OCI-M2 (cell line): ENCODE data around the gene TMOD4.

ENCODE experiments used
- DNase-seq: peaks from one replicate; lab custom pipeline; 2025; ENCODE audit not compliant: unreplicated experiment; lab: John Stamatoyannopoulos, UW

Gene TMOD4

DNA sequence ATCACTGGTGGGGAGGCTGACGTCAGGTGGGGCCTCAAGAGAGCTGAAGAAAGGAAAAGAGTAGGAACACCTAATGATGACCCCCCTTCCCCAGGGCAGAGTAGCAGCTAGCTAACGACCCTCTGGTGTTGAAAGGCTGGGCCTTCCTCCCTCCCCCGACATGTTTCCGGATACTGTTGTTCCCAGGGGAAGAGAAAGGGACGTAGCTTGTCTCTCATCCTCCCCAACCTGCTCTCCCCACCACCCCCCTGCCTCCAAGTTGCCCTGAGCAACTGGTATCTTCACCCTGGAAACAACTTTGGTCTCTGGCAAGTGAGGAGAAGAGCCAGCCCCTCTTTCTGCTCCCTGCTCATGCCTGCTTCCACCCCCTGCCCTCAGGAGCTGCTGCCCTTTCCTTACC is 31.8 kb downstream of the TMOD4 start:
- DNase-seq = no peak

DNA sequence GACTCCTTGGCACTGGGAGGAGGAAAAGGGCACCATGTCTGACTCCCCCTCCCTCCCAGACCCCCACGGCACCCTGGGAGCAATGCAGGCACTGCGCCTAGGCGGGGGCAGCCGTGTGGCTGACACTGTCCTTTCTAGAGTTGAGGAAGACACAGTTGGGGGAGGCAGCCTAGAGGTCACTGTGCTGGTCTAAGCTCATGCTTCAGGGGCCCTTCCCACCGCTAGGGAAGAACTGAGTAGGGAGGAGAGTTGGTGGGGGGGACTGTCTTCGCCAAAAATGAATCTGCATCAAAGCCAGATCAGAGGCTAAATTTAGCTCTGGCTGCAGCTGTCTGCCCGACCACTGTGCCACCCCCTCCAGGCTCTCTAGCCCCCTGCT is 32.7 kb downstream of the TMOD4 start:
- no peak for DNase-seq

DNA sequence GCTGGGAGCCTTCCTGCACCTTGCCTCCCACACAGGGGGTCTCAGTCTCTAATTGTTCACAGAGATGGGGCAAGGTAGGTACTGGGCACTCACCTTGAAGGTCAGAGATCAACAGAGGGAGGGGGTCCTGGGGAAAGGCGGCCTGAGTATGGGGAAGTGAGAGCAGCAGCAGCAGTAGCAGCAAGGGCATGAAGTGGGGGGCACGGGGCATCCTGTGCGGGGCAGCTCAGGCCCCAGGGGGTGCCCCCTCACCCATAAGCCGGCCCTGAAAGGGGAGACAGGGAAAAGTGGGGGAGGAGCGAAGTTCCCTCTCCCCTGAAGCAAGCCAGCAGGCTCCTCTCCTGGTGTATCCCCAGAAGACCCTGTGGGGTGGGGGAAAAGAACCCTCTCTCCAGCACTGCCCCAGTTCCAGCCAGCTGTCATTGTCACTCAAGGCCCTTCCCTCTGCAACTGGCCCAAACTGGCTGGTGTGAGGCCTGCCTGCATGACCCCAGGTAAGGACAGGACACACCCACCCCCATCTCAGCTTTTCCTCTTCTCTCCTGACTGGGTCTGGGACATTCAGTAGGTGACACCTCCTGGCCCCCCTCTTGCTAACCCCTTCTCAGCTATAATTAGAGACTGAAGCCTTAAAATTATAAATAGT is 33.2 kb downstream of the TMOD4 start:
- no peak for DNase-seq

DNA sequence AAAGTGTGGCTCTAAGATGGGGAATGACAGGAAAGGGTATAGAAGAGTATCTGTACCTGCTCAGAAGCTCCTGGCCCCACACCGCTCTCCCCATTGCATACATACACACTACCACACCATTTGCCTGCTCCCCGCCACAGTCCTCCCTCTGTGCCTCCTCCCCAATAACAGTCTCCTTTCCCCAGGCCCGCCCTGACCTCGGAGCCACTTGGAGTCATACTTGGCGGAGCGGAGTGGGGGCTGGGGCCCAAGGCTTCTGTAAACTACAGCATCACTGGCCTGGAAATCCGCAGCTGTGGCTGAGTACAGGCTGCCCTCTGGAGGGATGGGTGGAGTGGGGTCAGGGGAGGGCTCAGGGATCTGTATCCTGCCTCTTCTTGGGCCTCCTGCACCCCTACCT is 38.0 kb downstream of the TMOD4 start:
- DNase-seq = no peak

DNA sequence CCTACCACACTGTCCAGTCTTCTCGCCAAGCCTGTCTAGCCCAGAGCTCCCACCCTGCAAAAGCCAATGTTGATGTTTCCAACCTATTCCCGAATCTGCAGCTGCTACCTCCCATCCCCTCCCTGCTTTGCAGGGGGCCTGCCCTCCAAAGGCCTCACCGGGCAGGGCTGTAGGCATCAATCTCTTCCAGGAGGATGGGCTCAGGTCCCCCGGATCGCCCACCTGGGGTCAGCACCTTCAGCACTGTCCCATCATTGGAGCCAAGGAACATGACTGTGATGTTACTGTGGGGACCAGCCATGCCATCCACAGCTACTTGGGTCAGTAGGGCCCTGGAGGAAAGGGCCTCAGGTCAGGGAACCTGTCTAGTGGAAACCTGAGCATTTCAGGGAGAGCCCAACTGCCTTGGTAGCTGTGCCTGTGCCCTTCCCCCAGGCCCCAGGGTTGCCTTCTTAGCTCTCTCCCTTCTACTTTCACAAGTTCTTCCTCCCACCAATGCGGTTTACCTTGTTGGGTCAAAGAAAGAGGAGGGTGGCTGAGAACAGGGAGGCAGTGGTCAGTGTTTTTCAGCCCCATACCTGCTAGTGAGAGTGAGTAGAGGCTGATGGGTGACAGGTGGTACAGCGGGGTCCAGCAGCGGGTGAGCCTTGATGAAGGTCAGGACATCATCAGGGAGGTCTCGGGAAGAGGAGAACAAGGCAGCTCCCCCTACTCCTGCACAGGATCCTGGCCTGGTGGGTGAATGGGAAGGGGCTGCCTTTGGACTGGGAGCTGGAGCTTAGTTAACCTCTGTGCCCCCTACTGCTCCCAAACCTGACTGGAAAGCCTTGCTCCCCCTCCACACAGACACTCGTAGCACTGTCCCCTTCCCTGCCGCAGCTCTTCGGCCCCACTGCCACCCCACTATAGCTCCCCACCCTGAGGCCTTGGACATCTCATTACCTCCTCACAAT is 40.1 kb downstream of the TMOD4 start:
- no peak for DNase-seq

DNA sequence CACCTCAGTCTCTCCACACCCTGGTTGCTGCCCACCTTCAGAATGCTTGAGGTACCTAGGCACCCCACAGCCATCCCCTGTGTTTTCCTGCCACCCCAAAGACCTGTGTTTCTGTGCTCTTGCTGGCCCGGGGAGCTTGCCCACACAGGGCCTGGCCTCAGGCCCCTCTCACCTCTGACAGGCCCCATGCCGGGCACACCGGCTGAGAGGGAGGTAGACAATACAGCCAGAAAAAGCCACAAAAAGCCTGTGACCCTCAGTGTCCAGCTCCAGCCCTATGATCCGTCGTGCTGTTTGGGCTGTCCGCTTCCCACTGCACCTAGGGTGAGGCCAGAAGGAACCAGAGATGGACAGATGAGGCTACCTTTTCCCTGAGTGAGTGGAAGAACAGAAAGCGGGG is 40.8 kb downstream of the TMOD4 start:
- no peak for DNase-seq

DNA sequence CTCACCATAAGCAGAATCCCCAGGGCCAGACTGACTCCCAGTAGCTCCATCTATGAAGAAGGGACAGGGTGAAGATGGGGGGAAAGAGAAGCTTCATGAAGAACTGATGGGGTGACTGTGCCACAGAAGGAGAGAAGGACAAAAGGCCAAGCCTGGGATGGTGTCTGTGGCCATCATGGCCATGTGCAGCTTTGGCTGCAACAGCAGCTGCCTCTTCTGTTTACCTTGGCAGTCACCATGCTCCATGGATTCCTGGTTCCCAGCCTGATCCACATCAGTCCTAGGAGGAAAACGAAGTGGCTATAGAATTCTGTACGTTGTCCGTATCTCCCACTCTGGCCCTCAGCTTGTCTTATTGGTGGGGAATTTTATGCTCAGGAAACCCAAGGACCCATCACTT is 41.4 kb downstream of the TMOD4 start:
- DNase-seq = no peak

DNA sequence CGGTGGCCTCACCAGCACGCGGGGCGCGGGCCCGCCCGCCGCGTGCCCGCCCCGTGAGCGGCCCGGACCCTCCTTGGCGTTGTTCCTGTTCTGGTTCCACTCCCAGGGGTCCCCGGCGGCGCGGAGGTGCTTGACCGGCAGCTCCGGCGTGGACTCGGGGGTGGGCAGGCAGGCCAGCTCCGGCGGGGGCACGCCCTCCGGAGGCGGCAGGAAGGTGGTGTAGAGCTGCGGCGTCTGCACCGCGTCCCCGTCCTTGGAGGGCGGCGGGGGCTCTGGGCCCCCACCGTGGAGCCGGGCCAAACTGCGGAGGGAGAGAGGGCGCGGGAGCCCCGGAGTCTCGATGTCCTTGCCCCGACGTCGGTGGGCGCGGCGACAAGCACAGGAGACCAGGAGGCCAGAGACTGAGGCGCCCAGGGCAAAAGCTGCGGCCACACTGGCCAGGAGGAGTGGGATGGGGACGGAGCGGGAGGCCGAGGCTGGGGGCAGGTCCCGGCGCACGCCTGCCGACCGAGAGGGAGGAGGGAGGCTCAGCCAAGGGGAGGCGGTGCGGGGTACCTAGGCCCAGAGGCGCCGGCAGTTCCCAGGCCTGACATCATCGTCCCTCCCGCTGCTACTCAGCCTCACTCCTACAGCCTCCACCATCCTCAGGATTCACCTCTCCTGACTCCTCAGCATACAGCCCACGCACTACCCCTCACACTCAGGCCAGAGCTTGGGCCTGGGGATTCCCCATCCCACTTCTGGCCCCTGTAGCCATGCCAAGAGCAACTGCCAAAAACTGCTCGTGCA is 42.6 kb downstream of the TMOD4 start:
- DNase-seq = no peak

DNA sequence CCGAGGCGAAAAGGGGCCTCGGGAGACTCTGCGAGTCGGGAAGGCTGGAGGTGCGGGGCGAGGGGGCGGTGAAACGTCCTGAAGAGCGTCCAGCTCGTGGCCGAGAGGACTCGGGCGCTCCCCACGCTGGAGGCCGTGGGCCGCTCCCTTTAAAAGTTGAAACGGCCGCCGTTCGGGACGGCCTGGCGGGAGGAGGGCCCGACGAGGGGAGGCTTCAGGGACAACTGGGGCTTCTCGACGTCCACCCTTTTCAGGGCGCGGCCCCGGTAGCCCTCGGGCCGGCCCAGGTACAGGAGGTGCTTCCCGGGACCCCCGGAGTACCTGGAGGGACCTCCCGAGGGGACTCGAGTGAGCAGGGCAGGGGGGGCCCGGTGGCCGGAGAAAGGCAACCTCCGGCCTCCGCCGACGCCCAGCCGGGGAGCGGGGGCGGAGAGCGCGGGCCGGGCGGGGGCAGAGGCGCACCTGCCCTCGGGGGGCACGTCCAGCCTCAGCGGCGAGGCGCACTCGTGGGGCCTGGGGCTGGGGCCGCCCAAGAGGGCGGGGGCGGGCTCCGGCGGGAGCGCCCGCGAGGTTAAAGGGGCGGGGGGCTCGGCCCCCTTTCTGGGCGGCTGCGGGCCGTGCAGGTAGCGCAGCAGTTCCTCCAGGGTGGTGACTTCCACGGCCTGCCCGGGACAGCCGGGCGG is 43.3 kb downstream of the TMOD4 start:
- no peak for DNase-seq

DNA sequence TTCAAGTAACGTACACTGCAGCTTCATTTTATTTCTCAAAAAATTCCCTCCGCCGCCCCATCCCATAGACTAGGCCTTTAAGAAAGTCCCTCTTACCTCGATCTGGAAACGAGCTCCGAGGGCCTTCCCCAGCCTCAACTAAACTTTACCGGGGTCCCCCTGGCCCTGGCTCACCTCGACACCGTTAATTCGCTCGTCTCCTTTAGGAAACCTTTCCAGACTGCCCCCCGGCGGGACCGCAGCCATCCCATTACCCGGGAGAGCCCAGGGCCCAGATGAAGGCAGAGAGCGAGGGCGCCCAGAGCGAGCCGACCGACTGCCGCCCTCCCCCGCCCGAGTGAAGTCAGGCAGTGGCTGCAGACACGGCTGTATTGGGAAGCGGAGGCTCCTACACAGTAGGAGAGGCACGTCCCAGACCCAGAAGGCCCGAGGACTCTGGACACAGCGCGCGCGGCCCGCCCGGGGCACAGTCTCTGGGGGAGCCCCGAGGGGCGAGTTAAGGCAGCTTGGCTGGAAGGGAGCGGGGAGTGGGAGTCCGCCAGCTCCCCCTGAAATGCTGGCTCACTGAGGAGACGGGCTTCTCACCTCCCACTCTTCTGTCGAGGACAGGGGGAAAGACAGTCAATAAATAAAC is 44.0 kb downstream of the TMOD4 start:
- no peak for DNase-seq

DNA sequence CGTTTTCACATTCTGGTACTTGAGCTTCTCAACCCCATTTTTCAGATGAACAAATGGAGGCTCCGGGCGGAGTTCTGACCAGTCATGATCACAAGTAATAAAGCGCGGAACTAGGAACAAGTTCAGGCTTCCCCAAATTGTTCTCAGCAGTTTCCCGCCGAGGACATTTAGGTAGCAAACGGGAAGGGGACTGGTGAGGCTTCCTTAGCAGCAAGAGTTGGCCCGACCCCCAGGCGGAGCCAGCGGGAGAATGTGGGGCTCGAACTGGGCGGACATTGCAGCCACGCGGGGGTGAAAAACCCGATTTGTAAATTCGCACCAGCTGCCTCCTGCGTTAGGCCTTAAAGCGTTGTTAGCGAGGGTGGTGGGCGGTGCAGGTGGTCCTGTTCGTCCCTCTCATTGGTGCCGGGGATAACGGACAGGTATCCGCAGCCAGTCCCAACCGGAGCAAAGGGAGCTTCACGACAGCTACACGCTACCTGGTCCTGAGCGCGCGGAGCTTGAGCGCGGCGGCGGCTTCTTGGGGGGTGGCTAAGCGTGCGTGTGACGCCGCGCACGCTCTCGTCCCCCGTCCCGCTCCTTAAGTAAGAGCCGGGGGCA is 44.7 kb downstream of the TMOD4 start:
- no peak for DNase-seq

DNA sequence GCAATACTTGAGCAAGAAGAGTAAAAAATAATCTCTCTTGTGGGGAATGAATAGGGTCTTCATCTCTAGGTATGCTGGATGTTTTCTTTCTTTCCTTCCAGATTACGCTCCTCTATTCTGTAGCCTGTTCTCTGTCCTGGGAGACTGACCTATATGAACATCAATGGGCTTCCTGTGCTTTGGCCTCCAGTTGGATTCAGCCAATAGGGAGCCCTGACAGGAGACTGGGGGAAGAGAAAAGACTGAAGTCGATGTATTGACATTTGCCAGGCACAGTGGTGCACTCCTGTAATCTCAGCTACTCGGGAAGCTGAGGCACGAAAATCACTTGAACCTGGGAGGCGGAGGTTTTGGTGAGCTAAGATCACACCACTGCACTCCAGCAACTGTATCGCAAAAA is 47.0 kb downstream of the TMOD4 start:
- no peak for DNase-seq

DNA sequence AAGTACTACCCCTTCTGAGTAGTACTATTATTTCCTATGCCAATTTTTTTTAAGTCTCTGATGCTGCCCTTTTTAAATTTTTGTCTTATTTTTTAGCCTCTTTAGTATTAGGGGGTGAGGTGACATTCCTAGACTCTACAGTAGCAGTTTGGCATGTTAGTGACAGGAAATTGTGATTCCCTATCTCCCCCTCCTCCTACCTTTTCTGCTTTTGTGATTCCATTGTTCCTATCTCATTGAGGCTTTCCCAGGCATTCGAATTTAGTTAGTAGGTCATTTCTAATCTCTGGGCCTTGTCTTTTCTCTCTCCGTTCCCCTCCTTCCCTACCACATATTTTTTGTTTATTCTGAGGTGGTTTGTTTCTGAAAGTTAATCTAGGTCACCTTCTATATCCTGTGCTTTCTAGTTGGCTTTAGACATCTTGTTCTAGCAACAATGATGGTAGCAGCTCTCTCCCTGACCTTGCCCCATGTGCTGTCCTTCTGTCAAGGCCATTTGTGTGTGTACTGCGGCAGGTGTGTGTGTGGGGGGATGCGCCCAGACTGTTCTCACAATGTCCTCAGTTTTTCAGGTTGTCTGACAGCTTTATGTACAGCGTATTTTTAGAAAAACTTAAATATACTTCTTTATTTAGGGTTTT is 50.9 kb downstream of the TMOD4 start:
- no peak for DNase-seq
